Karpas-422 (cell line): ENCODE results near the gene CREB3L4. TPM values are rescaled to one million over a fixed set of nuclear protein-coding genes. Genes with fewer than 3 reads are reported as not detected.
A peak's percentile ranks its signal among the peaks of the same experiment; 100 is the strongest.

Source experiments
- DNase-seq: peaks from one replicate; pipeline ENCODE4 v3.0.0-alpha.2; 2015
- H2AFZ ChIP-seq: fragments of 200-600 bp; sonication (generic); 2 replicates; pipeline ENCODE4 v1.6.1; 2014; ENCODE audit warnings: antibody characterized with exemption, low read length, mixed read lengths
- H3K27ac ChIP-seq: fragments of 200-600 bp; sonication (generic); 2 replicates; pipeline ENCODE4 v1.5.1; 2014; ENCODE audit warnings: mild to moderate bottlenecking, low read length, moderate library complexity
- H3K27me3 ChIP-seq: fragments of 200-600 bp; sonication (generic); 2 replicates; pipeline ENCODE4 v1.6.1; 2014; ENCODE audit warnings: low read length, mixed read lengths
- H3K36me3 ChIP-seq: fragments of 200-600 bp; sonication (generic); 2 replicates; pipeline ENCODE4 v1.6.1; 2014; ENCODE audit warnings: low read length, mixed read lengths; ENCODE audit not compliant: insufficient read depth
- H3K4me1 ChIP-seq: fragments of 200-600 bp; sonication (generic); 2 replicates; pipeline ENCODE4 v1.6.1; 2014; ENCODE audit warnings: mild to moderate bottlenecking, low read length, mixed read lengths
- H3K4me2 ChIP-seq: fragments of 200-600 bp; sonication (generic); 2 replicates; pipeline ENCODE4 v1.6.1; 2014; ENCODE audit warnings: low read length, low read depth, mild to moderate bottlenecking; ENCODE audit not compliant: poor library complexity, severe bottlenecking
- H3K4me3 ChIP-seq: fragments of 200-600 bp; sonication (generic); 2 replicates; pipeline ENCODE4 v1.5.1; 2014; ENCODE audit warnings: mild to moderate bottlenecking, antibody characterized with exemption, low read length, mixed read lengths
- H3K79me2 ChIP-seq: fragments of 200-600 bp; sonication (generic); 2 replicates; pipeline ENCODE4 v1.6.1; 2014; ENCODE audit warnings: mild to moderate bottlenecking, low read length, mixed read lengths
- H3K9ac ChIP-seq: fragments of 200-600 bp; sonication (generic); 2 replicates; pipeline ENCODE4 v1.6.0; 2014; ENCODE audit warnings: low read length
- H3K9me2 ChIP-seq: fragments of 200-600 bp; sonication (generic), shearing (Covaris generic); replicated peaks from 2 replicates; pipeline ENCODE4 v1.6.0; 2014; ENCODE audit warnings: mild to moderate bottlenecking, low read length, moderate library complexity; ENCODE audit not compliant: insufficient read depth
- H3K9me3 ChIP-seq: fragments of 300-700, 200-600 bp; sonication (generic); 2 replicates; pipeline ENCODE4 v1.6.1; 2014; ENCODE audit warnings: low read length, mixed read lengths
- H4K20me1 ChIP-seq: fragments of 200-600 bp; sonication (generic); 2 replicates; pipeline ENCODE4 v1.6.1; 2014; ENCODE audit warnings: mild to moderate bottlenecking, antibody characterized with exemption, low read length, low read depth; ENCODE audit not compliant: insufficient read depth
- total RNA-seq: library from RNA; depleted of rRNA; stranded (reverse); fragments of >200 nt; shearing (Covaris generic); gene quantifications from 2 replicates; pipeline ENCODE4 v1.2.3, GENCODE V29; 2014; ENCODE audit warnings: low replicate concordance

Gene CREB3L4
- total RNA-seq, 1 experiment from 2014 or later: 22.2 TPM

GRCh38 chr1:153942766-153943549 lies 24.7 kb upstream of the CREB3L4 start:
- Histone ChIP-seq H3K9ac (no peak overlapping the region), H3K9me2 (no peaks in the 10 kb centered on the region), H3K4me2 (no peak overlapping the region), H3K27ac (no peak overlapping the region), H3K4me3 (no peak overlapping the region), H3K27me3 (no peaks in the 10 kb centered on the region), H2AFZ (no peak overlapping the region), H3K36me3 (peaks cover 21% of the 10 kb centered on the region), H3K9me3 (no peaks in the 10 kb centered on the region), H4K20me1 (no peaks in the 10 kb centered on the region), H3K79me2 (peaks cover 32% of the 10 kb centered on the region), H3K4me1 (peaks cover 30% of the 10 kb centered on the region)
- no peak for DNase-seq

DNA sequence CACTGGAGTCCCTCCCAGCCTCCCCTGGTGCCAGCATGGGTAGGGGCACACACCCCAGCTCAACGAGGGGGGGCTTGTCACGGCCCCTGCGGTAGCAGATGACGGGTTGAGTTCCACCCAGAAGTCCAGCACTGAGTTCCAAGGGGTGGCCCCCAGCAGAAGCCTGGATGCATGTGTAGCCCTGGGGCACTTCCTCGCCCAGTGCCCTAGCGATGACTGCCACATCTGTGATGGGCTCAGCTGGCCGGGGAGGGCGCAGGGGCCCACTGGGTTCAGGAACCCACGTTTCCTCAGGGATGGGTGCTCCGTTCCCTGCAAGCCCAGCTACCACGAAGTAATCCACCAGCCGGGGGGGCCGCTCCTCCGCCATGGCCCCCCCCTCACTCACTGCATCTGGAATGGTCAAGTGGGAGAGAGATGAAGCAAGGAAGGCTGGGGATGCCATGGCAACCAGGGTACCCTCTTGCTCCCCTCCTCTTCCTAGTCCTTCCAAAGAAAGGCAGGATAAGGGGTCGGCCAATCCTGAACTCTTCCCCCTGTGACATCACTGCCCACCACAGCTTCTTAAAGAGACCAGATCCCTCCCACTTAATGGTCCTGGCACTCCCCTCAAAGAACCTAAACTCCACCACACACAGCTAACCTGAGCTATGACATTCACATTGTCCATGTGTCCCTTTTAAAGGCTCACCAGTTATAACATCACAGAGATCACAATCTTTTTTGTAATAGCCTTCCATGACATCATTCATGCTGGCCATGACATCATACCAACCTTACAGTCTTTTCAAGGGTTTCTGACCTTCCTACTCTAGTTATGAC lies 23.5 kb upstream of the CREB3L4 start:
- H3K9ac ChIP-seq: peak overlapping the region; percentile 94
- peaks cover 17% of the 10 kb centered on the region for H3K36me3 ChIP-seq
- no peak overlapping the region for H2AFZ ChIP-seq
- H3K9me2 ChIP-seq: no peaks in the 10 kb centered on the region
- H3K79me2 ChIP-seq: peaks cover 32% of the 10 kb centered on the region
- no peaks in the 10 kb centered on the region for H3K9me3 ChIP-seq
- no peak for DNase-seq
- peaks cover 37% of the 10 kb centered on the region for H3K4me1 ChIP-seq
- H4K20me1 ChIP-seq: no peaks in the 10 kb centered on the region
- H3K27ac ChIP-seq: peak overlapping the region; percentile 96
- H3K27me3 ChIP-seq: no peaks in the 10 kb centered on the region
- H3K4me2 ChIP-seq: peak overlapping the region; percentile 98
- peak overlapping the region; percentile 78 for H3K4me3 ChIP-seq

DNA sequence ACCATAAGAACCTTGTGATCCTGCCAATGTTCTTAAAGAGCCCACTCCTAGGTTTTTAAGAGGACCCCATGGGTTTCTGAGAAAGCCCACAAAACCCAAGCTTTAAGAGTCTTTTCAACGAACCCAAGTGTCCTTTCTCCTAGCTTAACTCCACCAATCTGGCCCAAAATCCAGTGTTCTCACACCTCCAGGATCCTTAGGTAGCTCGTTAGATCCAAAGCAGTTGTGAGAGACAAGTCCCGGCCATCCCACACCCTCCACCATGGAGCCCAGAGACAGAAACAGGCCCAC lies 22.9 kb upstream of the CREB3L4 start:
- Histone ChIP-seq H3K79me2 (peaks cover 32% of the 10 kb centered on the region), H4K20me1 (no peaks in the 10 kb centered on the region), H3K9ac (peak overlapping the region; percentile 94)

GRCh38 chr1:153945131-153945794 lies 22.4 kb upstream of the CREB3L4 start:
- Histone ChIP-seq H3K4me2 (peak overlapping the region; percentile 98), H4K20me1 (no peaks in the 10 kb centered on the region), H3K27ac (peak overlapping the region; percentile 96), H3K36me3 (peaks cover 17% of the 10 kb centered on the region), H3K9ac (peak overlapping the region; percentile 94), H2AFZ (no peak overlapping the region), H3K9me2 (no peaks in the 10 kb centered on the region), H3K4me3 (peak overlapping the region; percentile 78), H3K4me1 (peaks cover 37% of the 10 kb centered on the region), H3K9me3 (no peaks in the 10 kb centered on the region), H3K27me3 (no peaks in the 10 kb centered on the region), H3K79me2 (peaks cover 32% of the 10 kb centered on the region)
- DNase-seq: peak; percentile 93

More for the DNA sequence above, 22.9 kb upstream of the CREB3L4 start:
- Histone ChIP-seq H3K9me3 (no peaks in the 10 kb centered on the region), H3K4me3 (peak overlapping the region; percentile 78), H3K36me3 (peaks cover 17% of the 10 kb centered on the region), H3K27me3 (no peaks in the 10 kb centered on the region), H3K4me2 (peak overlapping the region; percentile 98), H3K27ac (peak overlapping the region; percentile 96), H3K9me2 (no peaks in the 10 kb centered on the region), H3K4me1 (peaks cover 37% of the 10 kb centered on the region), H2AFZ (no peak overlapping the region)
- DNase-seq: peak; percentile 56

DNA sequence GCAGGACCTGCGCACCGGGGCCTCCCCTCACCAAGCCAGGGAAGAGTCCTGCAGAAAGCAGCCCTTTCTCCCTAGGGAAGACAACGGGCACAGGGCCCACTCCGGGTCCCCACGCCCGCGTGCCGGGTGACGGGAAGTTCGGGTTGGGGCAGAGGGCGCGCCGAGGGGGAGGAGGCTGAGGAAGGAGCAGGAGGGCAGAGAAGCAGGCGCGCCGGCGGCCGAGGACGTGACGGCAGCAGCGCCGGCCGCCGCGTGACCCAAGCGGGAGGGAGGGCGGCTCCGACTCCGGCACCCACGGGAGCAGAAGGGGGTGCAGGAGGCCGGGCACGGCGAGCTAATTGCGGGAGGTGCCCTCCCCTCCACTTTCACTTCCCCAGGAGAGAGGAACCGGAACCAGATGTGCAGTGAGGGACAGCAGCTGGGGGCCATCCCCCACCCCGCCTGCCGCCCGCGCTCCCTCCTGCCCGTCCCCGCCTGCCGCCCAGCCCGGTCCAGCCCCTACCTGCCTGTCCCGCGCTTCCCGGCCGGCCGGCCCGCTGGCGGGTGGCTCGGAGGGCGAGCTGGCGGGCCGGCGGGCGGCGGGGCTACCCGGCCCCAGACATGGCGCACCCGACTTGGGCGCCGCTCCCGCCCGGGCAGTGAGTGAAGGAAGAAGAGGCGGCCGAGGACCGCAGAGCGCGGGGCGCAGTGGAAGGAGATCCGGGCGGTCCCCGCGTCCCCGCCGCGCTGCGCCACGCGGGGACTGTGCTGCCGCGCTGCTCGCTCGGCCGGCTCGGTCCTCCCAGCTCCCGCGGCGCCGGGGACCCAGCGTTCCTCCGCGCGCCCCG lies 21.7 kb upstream of the CREB3L4 start:
- Histone ChIP-seq H3K79me2 (peaks cover 32% of the 10 kb centered on the region), H3K9me2 (no peaks in the 10 kb centered on the region), H3K27ac (peak overlapping the region; percentile 96), H3K4me1 (peaks cover 37% of the 10 kb centered on the region), H4K20me1 (no peaks in the 10 kb centered on the region), H3K4me3 (peak overlapping the region; percentile 78), H2AFZ (no peak overlapping the region), H3K36me3 (peaks cover 14% of the 10 kb centered on the region), H3K4me2 (peak overlapping the region; percentile 98), H3K9me3 (no peaks in the 10 kb centered on the region), H3K27me3 (no peaks in the 10 kb centered on the region), H3K9ac (peak overlapping the region; percentile 94)
- peak; percentile 98 for DNase-seq

DNA sequence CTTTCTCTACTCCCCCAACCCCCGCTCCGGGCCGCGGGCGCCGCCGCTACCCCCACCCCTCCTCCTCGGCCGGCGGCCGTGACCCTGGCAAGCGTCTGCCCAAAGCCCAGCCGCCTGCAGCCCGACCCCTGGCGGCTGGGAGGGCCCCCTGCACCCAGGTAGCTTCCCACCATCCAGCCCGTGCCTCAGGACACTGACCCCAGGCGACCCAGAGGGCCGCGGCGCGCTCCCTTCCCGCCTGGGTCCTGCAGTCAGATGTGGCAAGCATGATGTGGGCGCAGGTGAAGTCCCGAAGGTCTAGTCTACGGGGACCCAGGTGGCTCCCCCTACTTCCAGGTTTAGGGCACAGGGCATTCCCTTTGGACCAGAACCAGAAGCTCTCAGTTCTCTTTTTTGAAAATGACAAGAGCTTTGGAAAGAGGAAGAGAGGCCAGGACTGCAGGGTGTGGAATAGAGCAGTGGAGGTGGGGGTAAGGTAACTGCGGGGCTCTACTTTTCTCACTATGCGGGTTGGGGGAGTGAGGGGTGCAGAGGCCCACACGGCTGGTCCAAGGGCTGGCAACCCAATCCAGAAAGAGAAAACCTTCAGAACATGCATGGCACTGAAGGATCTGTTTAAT lies 21.0 kb upstream of the CREB3L4 start, which contains the start of gene DENND4B:
Gene DENND4B (minus strand): TSS at position 97 of the 620 bp plus-strand sequence. CDS start 2,344 bp downstream, outside the sequence.
- no peaks in the 10 kb centered on the region for H3K9me2 ChIP-seq
- no peaks in the 10 kb centered on the region for H3K27me3 ChIP-seq
- no peaks in the 10 kb centered on the region for H4K20me1 ChIP-seq
- DNase-seq: peak; percentile 93
- peaks cover 37% of the 10 kb centered on the region for H3K4me1 ChIP-seq
- no peak within 1 kb of the TSS for H2AFZ ChIP-seq
- no peaks in the 10 kb centered on the region for H3K9me3 ChIP-seq
- H3K9ac ChIP-seq: peak within 1 kb of the TSS; percentile 94
- H3K36me3 ChIP-seq: peaks cover 15% of the 10 kb centered on the region
- peak within 1 kb of the TSS; percentile 78 for H3K4me3 ChIP-seq
- H3K27ac ChIP-seq: peak within 1 kb of the TSS; percentile 96
- peak within 1 kb of the TSS; percentile 98 for H3K4me2 ChIP-seq
- H3K79me2 ChIP-seq: peaks cover 32% of the 10 kb centered on the region

DNA sequence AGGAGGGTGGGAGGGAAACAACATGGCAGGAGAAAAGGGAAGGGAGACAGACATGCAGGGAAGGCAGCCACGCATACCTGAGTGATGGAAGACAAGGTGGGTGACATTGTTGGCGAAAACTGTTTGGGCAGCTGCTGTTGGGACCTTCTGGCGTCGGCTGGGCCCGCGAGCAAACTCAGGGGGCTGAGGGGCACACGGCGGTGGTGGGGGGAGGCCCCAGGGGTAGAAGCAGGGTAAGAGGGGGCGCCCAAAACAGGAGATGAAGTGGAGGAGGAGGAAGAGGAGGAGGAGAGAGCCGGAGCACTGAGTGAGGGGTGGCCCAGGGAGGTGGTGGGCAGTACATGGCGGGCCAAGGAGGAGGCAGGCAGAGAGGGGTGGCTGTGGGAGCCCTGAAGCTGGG lies 16.5 kb upstream of the CREB3L4 start:
- H3K79me2 ChIP-seq: peaks cover 28% of the 10 kb centered on the region

More for the DNA sequence above, 16.5 kb upstream of the CREB3L4 start:
- no peaks in the 10 kb centered on the region for H3K27me3 ChIP-seq
- no peak overlapping the region for H3K9ac ChIP-seq
- no peak for DNase-seq
- H3K9me3 ChIP-seq: no peaks in the 10 kb centered on the region
- H3K4me1 ChIP-seq: peaks cover 26% of the 10 kb centered on the region
- H4K20me1 ChIP-seq: peaks cover 6% of the 10 kb centered on the region; the same call in 1 of the 2 replicates
- H3K9me2 ChIP-seq: no peaks in the 10 kb centered on the region
- no peak overlapping the region for H2AFZ ChIP-seq
- no peak overlapping the region for H3K27ac ChIP-seq
- peaks cover 21% of the 10 kb centered on the region; the same call in 1 of the 2 replicates for H3K36me3 ChIP-seq
- no peak overlapping the region for H3K4me3 ChIP-seq
- no peak overlapping the region for H3K4me2 ChIP-seq
